Fibroblast of villous mesenchyme (primary cell): ENCODE data around the gene TEX48. TPM values are rescaled to one million over a fixed set of nuclear protein-coding genes. Genes with fewer than 3 reads are reported as not detected.

ENCODE experiments used
- DNase-seq: peaks from one replicate; pipeline ENCODE4 v3.0.0-alpha.2; 2010; ENCODE audit warnings: low read depth
- H3K4me3 ChIP-seq: 2 replicates; pipeline ENCODE4 v1.5.1; 2011; ENCODE audit warnings: low read depth, mild to moderate bottlenecking, low read length
- CTCF ChIP-seq: IDR thresholded peaks from 2 replicates; pipeline ENCODE4 v1.5.1; 2012; ENCODE audit warnings: low read depth, mild to moderate bottlenecking, low read length; ENCODE audit not compliant: insufficient read depth
- total RNA-seq: library from RNA; depleted of rRNA; stranded (reverse); fragments of >200 nt; gene quantifications from 2 replicates; pipeline ENCODE4 v1.2.3, GENCODE V29; 2012

Gene TEX48
- total RNA-seq, 1 donor: not detected

- no peak for TF ChIP-seq CTCF
- no peak for DNase-seq
- H3K4me3 ChIP-seq: no peak overlapping the region
These were observed 38.1 kb downstream of the TEX48 start for GRCh38 chr9:114643896-114644295.

GRCh38 chr9:114643001-114643400 lies 39.0 kb downstream of the TEX48 start:
- no peak overlapping the region for H3K4me3 ChIP-seq
- TF ChIP-seq CTCF: no peak
- DNase-seq: no peak

GRCh38 chr9:114641967-114642366 lies 40.0 kb downstream of the TEX48 start:
- no peak for TF ChIP-seq CTCF
- no peak overlapping the region for H3K4me3 ChIP-seq
- DNase-seq: no peak

GRCh38 chr9:114638404-114638803 lies 43.6 kb downstream of the TEX48 start:
- no peak for TF ChIP-seq CTCF
- no peak for DNase-seq

GRCh38 chr9:114634387-114634786 lies 47.6 kb downstream of the TEX48 start:
- DNase-seq: no peak
- TF ChIP-seq CTCF: no peak
- no peak overlapping the region for H3K4me3 ChIP-seq

More at GRCh38 chr9:114638404-114638803, 43.6 kb downstream of the TEX48 start:
- no peak overlapping the region for H3K4me3 ChIP-seq

GRCh38 chr9:114633438-114634089 lies 48.4 kb downstream of the TEX48 start:
- no peak for DNase-seq

More at GRCh38 chr9:114633438-114634089, 48.4 kb downstream of the TEX48 start:
- no peak for TF ChIP-seq CTCF
- no peak overlapping the region for H3K4me3 ChIP-seq
